Ishikawa (cell line): ENCODE data around the gene MAMLD1.

Experiments
- CEBPB ChIP-seq: IDR thresholded peaks from 2 replicates; pipeline ENCODE4 v1.6.1; 2012
- CREB1 ChIP-seq: IDR thresholded peaks from 2 replicates; pipeline ENCODE4 v1.6.1; 2012; ENCODE audit warnings: low read depth
- EGR1 ChIP-seq: IDR thresholded peaks from 2 replicates; pipeline ENCODE4 v1.6.1; 2012
- EP300 ChIP-seq: IDR thresholded peaks from 2 replicates; pipeline ENCODE4 v1.6.1; 2012; ENCODE audit warnings: borderline replicate concordance
- FOXM1 ChIP-seq: IDR thresholded peaks from 2 replicates; pipeline ENCODE4 v1.6.1; 2012; ENCODE audit warnings: low read depth, borderline replicate concordance
- NFIC ChIP-seq: IDR thresholded peaks from 2 replicates; pipeline ENCODE4 v1.6.1; 2012
- RAD21 ChIP-seq: IDR thresholded peaks from 2 replicates; pipeline ENCODE4 v1.6.1; 2012; ENCODE audit warnings: low read depth
- TAF1 ChIP-seq: IDR thresholded peaks from 2 replicates; pipeline ENCODE4 v1.6.1; 2012; ENCODE audit warnings: low read depth, mild to moderate bottlenecking
- TCF12 ChIP-seq: IDR thresholded peaks from 2 replicates; pipeline ENCODE4 v1.6.1; 2012; ENCODE audit warnings: low read depth
- TEAD4 ChIP-seq: IDR thresholded peaks from 2 replicates; pipeline ENCODE4 v1.6.1; 2012
- YY1 ChIP-seq: IDR thresholded peaks from 2 replicates; pipeline ENCODE4 v1.6.1; 2012; ENCODE audit warnings: low read depth
- ZBTB7A ChIP-seq: IDR thresholded peaks from 2 replicates; pipeline ENCODE4 v1.6.1; 2012; ENCODE audit warnings: low read depth
- TF ChIP-seq, protein P1 (sequence below): IDR thresholded peaks from 2 replicates; pipeline ENCODE4 v1.6.1; 2012
- TF ChIP-seq, protein P2 (sequence below): IDR thresholded peaks from 2 replicates; pipeline ENCODE4 v1.6.1; 2012; ENCODE audit warnings: low read depth, mild to moderate bottlenecking
- TF ChIP-seq, protein P3 (sequence below): IDR thresholded peaks from 2 replicates; pipeline ENCODE4 v1.6.1; 2012

The MAMLD1 gene

DNA sequence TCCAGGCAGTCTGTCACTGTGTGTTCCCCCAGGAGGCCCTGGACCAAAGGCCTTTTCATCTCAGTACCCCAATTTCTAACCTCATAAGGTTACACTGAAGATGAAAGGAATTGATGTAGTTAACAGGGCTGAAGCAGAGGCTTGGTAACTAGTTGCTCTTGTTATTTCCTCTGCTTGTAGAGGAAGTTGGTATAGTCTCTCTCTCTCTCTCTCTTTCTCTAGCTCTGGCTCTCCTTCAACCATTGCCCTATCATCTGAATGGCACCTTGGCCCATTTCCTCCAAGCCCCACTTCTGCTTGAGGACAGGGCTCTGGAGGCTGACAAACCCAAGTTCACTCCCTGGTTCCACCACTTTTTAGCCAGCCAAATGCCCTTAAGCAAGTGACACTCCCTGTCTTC lies 96.1 kb downstream of the MAMLD1 start:
- TF ChIP-seq EGR1 = no peak
- TF ChIP-seq, protein P1, sequence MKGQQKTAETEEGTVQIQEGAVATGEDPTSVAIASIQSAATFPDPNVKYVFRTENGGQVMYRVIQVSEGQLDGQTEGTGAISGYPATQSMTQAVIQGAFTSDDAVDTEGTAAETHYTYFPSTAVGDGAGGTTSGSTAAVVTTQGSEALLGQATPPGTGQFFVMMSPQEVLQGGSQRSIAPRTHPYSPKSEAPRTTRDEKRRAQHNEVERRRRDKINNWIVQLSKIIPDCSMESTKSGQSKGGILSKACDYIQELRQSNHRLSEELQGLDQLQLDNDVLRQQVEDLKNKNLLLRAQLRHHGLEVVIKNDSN = no peak
- TF ChIP-seq YY1 = no peak
- no peak for TF ChIP-seq CREB1
- TF ChIP-seq CEBPB = no peak
- TF ChIP-seq NFIC = no peak
- TF ChIP-seq TEAD4 = no peak
- TF ChIP-seq TCF12 = no peak
- no peak for TF ChIP-seq EP300
- TF ChIP-seq TAF1 = no peak
- TF ChIP-seq RAD21 = no peak
- no peak for TF ChIP-seq ZBTB7A

DNA sequence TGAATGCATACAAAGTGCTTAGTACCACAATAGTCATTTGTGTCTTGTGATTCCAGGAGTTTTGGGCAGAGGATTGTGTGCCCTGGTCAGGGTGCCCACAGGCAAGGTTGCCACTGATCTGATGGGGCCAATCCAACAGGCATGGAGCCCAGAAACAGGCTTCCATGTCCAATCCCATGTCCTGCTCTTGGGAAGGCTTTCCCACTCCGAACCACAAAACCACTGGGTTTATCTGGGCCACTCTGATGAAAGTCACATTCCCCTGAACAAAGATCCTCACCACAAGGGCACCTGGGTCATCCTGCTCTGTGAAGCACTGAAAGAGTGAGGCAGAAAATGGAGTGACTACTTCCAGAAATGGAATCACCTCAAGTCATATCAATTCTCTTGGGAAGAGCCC lies 96.9 kb downstream of the MAMLD1 start:
- TF ChIP-seq TEAD4 (no peak), CEBPB (no peak), NFIC (no peak), CREB1 (no peak), ZBTB7A (no peak), YY1 (no peak), TCF12 (no peak), EP300 (no peak), TAF1 (no peak), RAD21 (no peak), EGR1 (no peak), FOXM1 (no peak)
- TF ChIP-seq, protein P2, sequence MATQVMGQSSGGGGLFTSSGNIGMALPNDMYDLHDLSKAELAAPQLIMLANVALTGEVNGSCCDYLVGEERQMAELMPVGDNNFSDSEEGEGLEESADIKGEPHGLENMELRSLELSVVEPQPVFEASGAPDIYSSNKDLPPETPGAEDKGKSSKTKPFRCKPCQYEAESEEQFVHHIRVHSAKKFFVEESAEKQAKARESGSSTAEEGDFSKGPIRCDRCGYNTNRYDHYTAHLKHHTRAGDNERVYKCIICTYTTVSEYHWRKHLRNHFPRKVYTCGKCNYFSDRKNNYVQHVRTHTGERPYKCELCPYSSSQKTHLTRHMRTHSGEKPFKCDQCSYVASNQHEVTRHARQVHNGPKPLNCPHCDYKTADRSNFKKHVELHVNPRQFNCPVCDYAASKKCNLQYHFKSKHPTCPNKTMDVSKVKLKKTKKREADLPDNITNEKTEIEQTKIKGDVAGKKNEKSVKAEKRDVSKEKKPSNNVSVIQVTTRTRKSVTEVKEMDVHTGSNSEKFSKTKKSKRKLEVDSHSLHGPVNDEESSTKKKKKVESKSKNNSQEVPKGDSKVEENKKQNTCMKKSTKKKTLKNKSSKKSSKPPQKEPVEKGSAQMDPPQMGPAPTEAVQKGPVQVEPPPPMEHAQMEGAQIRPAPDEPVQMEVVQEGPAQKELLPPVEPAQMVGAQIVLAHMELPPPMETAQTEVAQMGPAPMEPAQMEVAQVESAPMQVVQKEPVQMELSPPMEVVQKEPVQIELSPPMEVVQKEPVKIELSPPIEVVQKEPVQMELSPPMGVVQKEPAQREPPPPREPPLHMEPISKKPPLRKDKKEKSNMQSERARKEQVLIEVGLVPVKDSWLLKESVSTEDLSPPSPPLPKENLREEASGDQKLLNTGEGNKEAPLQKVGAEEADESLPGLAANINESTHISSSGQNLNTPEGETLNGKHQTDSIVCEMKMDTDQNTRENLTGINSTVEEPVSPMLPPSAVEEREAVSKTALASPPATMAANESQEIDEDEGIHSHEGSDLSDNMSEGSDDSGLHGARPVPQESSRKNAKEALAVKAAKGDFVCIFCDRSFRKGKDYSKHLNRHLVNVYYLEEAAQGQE = no peak
- TF ChIP-seq, protein P3, sequence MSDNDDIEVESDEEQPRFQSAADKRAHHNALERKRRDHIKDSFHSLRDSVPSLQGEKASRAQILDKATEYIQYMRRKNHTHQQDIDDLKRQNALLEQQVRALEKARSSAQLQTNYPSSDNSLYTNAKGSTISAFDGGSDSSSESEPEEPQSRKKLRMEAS = no peak
- TF ChIP-seq, protein P1 = no peak

DNA sequence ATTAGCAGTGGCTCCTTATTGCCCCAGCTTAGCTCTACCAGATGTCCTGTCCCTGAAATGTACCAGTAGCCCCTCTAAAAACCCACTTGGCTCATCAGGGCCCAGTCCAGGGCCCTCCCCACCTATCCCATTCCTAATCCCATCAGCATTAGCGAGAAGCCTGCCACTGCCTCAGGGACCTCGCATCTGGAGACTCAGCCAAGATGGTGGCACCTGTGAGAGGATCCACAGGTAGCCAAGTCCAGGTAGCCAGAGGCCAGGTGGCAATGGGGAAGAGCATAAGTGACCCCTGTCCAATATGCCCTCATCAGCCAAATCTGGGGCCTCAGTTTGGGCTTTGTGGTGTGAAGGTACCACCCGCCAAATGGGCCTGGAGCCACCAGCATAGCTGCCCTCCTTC lies 97.7 kb downstream of the MAMLD1 start:
- TF ChIP-seq, protein P3 = no peak
- TF ChIP-seq CREB1 (no peak), CEBPB (no peak), FOXM1 (no peak), ZBTB7A (no peak), YY1 (no peak), TEAD4 (no peak), NFIC (no peak)
- TF ChIP-seq, protein P2 = no peak
- TF ChIP-seq, protein P1 = no peak

DNA sequence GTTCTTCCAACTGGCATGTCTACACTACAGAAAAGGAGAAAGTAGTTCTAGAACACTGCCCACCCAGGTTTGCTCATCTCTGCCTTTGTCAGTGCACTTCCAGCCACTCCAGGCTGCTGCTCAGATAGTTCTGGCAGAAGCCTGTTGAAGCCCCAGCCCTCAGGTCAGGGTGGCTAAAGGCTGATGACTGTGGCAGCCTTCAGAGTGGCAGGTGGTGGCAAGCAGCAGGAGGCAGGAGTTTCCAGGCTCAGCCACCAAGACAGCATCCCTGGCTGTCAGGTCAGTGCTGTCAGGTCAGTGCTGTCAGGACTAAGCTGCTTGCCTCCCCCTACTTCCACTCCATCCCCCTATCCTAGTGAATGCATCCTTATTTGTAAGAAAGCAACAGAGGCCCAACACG lies 100.4 kb downstream of the MAMLD1 start:
- TF ChIP-seq ZBTB7A (no peak), CEBPB (no peak), RAD21 (no peak), TCF12 (no peak), EP300 (no peak), EGR1 (no peak), TAF1 (no peak), CREB1 (no peak), NFIC (no peak), YY1 (no peak)
- TF ChIP-seq, protein P2 = no peak
- TF ChIP-seq, protein P3 = no peak
- TF ChIP-seq, protein P1 = no peak
